NCI-H1694 treated with DMSO at 0.1 percent for 48 hours (cell line): Measurements from ENCODE around the gene CCDC85C.

Experiments
- DNase-seq: peaks from one replicate; lab custom pipeline; 2025; lab: John Stamatoyannopoulos, UW

The CCDC85C gene

DNA sequence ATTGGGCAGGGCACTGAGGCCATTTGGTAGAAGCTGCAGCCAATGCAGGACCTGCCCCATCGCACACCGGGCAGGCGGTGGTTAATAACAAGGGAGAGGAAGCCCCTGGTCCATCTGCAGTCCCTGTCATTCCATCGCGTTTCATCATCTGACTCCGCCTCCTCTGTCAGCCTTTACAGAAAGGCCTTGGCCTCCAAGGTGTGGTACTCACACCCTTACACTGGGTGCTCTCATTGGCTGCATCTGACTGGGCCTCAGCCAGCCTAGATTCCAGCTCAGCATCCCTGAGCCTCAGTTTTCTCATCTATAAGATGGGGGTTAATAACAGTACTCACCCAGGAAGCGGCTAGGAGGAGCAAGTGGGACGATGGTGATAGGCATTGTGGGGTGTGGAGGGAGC is 26.2 kb upstream of the CCDC85C start:
- no peak for DNase-seq

DNA sequence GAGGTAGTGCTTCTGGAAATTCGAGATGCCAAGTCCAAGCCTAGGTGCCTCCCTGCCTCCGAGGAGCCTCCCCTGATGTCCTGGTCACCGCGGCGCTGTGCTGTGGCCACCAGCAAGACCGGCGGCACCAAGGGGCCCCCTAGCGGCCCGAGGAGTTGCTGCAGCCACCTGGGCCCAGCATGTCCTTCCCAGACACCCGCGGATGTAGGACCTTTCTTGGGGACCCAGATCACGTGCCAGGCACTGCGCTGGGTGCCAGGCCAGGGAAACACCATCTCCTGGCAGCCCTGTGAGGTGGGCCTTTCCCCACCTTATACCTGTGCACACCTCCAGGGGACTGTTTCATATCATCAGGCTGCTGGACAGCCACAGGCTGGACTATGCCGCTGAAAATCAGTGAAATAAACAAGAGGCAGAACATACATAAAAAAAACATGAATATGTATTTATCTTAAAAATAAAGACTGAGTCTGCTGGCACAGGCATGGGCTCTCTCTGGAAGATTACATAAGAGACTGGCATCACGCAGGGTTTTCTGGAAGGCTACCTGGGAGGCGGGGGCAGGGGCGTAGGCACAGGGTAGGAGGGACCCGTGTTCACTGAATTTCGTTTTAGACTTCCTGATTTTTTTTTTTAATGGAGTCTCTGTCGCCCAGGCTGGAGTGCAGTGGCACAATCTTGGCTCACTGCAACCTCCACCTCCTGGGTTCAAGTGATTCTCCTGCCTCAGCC is 25.0 kb upstream of the CCDC85C start:
- peak; percentile 74 for DNase-seq

DNA sequence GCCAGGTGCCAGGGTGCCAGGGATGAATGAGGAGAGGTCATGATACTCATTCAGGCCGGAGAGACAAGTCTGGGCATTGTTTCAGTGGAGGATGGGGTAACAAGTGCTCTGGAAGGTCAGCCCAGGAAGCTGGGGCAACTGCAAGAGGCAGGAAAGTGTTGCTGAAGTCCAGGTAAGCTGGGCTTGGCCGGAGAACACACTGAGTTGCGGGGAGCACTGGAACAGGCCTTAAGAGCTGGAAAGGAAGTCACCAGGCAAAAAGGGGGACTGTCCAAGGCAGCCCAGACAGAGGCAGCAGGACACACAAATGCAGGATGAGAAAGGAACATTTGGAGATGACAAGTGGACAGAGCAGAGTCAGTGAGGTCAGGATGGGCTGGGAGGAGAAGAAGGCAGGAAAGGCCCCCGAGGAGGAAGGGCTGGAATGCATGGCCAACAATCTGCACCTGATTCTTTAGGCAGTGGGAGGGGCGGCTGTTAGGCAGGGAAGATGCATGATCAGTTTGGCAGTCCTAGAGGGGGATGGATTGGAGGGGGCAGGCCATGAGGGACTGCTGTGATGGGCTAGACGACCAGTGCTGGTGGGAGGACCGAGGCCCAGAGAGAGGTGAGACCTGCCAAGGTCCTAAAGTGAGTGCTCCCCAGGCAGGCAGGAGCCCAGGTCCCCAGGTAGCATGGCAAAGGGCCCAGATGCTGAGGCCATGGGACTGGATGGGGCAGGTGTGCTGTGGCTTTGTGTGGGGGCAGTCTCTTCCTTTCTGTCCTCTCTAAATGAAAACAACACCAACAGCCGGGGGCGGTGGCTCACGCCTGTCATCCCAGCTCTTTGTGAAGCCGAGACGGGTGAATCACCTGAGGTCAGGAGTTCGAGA is 23.7 kb upstream of the CCDC85C start:
- no peak for DNase-seq

DNA sequence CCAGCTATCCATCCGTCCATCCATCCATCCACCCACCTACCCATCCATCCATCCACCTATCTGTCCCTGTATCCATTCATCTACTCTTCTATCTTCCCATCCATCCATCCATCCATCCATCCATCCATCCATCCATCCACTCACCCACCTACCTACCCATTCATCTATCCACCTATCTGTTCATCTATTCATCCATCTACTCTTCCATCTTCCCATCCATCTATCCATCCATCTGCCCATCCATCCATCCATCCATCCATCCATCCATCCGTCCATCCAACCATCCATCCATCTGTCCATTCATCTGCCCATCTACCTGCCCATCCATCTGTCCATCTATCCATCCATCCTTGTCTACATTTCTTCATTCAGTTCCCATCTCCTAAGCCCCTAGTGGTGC is 23.1 kb upstream of the CCDC85C start:
- no peak for DNase-seq

DNA sequence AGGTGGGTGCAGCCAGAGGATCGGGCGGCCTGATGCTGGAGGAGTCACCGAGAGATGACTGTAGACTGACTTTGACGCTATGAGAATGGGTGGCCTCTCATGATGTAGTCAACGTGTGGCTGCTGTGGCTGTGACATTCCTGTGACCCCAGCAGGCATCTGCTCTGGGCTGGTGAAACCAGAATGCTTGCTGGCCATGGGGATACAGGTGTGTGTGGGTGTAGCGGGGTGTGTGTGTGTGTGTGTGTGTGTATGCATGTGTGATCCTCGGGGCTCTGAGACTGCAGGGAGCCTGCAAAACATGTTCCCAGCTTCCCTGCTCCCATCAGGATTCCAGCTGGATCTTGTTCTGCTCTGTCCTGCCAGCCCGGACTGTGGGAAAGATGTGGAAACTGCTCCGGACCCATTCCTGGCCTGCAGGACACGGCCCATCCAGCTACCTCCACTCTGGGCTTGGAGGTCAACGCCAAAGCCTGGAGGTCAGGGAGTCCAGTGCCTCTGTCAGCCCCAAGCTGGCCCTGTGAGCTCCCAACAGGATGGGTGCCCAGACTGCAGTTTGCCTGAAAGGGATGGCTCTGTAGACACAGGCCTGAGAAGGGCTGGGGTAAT is 22.1 kb upstream of the CCDC85C start:
- DNase-seq, result no peak

DNA sequence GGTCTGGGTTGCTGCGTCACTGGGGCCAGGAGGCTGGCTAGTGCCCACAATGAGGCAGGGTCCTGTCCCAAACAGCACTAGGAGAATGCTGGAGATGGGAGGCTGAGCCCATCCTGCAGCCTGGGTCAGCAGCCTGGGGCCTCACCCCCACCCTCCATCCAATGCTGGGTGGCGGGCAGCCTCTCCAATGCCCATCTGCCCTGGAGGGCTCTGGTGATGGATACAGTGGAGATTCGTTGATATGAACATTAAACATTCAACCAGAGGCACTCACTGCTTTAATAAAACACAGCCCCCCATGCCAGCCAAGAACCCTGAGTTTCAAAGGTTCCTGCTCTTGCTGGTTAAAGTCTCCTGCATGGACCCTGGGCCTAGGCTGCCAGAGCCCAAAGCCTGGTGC is 21.5 kb upstream of the CCDC85C start:
- no peak for DNase-seq

DNA sequence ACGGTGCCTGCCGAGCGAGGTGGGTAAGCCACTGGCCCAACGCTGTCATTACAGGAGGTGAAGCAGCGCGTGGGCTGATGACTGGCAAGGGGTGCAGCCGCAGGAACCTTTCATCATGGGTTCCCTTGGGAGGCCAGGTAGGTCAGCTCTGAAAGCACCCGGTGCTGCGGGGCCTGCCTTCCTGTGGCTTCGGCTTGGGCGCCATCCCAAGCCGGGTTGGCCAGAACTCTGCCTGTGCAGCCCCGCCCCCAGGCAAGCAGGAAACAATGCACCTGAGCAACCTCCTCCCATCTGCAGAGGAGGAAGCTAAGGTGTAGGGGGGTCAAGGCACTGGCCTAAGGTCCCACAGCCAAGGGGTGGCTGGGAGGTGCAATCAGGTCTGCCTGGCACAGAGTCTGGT is 21.0 kb upstream of the CCDC85C start:
- DNase-seq, result no peak

DNA sequence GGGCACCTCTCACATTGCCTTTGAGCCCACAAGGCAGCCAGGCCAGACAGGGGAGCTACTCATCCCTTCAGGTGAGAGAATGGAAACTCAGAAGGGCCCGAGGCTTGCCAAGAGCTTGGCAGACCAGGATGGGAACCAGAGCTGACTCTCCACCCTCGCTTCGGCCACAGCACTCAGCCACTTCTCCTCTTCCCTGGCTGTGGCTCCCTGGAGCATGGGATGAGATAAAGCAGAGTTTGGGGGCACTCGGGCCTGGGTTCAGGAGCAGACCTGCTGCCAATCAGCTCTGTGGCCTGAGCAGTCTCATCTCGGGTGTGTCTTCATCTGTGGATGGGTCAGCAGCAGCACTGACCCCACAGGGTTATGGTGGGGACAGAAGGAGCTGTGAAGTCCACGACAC is 20.0 kb upstream of the CCDC85C start:
- no peak for DNase-seq

DNA sequence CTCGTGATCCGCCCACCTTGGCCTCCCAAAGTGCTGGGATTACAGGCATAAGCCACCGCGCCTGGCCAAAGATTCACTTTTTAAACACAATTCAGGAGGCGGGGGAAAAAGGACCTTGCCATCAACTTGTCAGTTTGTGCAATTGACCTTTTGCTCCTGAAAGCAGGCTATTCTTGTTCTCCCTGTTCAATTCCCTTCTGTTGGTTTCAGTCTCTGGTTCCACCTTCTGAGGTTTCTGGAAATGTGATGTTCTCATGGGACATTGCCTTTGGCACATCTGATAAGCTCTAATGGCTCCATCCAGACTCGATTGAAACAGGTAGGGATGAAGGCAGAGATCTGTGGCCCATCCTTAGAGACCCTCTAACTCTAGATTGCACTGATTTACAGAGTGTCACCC is 17.9 kb upstream of the CCDC85C start:
- no peak for DNase-seq

DNA sequence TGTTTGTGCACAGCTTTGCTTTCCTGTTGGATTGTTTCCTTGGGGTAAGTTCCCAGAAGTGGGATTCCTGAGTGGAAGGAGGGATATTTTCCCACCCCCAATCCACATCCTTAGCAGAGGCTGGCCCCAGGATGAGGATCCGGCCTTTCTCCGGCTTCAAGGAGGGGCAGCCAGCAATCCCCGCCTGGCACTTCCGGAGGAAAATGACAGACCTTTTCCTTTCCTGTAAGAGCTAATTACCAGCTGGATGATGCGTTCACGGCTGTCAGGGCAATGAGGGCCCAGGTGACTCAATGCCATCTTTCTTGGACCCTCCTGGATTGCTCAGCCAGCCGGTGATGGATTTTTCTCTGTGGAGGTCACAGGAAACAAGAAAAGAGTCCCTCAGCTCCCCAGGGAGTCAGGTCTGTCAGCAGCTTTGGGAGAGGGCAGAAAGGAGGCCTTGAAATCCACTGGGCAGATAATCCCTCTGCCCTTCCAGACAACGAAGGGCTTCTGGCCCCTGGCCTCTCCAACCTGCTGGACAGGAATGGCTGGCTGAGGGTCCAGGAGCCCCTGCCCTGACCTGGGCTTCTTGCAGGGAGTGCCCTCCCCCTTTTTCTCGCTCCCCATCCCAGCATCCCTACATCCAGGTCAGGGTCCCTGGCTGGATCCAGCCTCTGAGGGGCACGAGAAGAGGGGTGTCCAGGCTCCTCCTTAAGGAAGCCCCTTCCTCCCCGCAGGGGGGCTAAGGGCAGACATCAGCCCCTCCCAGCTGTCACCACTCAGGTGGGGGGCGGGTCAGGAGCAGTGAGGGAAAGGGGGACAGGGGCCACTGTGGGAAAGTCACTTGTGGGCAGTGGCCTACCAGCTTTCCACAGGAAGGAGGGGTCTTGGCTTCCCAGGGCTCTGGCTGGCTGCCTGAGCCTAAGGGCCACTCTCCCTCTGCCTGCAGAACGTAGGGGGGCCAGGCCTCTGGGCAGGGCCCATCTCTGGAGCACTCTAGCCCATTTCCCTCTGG is 16.1 kb upstream of the CCDC85C start:
- DNase-seq, result no peak

DNA sequence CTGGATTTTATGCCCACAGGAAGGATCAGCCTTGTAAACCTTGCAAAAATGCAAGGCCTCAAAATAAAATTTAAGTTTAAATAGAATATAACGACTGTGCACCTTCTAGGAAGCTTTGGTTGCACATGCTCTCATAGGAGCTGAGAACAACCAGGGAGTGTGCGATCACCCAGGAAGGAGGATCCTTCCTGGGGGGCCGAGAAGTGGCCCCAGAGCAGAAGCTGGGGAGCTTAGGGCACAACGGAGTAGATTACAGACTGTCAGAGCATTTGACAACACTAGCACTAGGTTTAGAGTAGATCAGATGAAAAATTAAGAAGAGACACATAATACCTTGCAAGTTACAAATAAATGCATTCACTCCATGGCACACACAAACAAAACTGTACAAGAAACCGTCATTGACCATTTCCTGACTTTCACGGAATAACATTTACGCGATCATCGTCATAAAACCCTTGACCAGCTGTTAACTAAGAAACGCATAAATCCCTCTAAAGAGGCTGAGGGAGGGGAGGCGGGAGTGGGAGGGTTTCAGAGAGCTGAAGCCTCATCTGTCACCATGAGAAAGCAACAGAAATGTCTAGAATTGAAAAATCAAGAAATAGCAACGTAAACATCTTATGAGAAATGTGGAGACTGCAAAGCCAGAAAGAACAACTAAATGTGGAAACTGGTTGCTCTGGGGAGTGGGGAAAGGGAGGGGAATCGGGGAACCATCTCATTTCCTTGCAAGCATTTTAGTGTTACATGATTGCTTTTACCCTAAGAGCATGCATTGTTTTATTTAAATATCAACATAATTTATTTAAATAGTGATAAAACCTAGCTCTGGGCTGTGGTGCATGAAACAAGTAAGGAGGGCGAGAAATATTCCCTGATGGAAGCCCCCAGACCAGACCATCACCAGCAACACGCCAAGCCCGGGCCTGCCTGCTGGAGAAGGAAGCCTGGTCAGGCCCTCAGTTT is 13.1 kb upstream of the CCDC85C start:
- DNase-seq, result peak; percentile 17

DNA sequence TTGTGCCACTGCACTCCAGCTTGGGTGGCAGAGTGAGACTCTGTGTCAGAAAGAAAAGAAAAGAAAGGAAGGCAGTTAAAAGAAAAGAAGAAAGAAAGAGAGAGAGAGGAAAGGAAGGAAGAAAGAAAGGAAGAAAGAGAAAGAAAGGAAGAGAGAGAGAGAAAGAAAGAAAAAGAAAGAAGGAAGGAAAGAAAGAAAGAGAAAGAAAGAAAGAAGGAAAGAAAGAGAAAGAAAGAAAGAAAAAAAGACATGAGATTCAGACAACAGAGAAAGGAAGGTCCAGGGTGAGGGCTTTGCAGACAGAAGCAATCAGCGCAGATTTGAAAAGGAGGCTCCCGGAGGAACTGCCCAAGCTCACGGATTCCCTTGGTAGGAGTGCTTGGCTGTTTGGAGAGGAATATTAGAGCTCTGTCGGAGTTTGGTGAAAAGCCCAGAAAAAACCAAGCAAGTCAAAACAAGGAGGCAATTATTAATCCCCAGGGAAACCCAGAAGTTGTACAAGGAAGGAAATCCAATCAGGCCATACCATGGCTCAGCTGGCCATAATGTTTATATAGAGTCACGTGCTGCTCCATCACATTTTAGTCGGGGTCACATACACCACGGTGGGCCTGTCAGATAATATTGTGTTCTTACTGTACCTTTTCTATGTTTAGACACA is 11.6 kb upstream of the CCDC85C start:
- DNase-seq, result no peak

DNA sequence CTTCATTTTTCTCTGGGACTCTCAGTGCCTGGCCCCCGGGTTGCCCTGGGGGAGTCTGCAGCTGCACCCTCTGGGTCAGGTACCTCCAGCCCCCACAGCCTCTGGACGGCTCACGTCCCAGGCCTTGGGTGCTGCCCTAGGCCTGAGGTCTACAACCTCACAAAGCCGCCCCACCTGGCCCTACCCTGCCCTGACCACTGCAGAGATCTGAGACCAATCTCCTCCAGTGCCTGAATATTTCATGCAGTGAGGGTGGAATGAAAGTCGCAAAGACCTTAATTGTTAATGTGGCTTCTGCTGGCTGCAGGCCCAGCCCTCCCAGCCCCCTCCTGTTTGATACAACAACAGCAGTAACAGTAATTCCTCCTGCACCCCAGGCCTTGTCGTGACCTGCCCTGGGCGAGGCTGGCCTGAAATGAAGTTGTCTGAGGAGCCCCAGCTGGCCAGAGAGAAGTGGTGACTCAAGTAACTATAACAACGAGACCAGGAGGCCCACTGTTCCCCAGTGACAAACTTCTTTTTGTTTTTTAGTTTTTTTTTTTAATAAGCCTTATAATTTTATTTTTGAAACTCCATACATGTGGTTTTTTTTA is 8.8 kb upstream of the CCDC85C start:
- DNase-seq, result peak; percentile 62

DNA sequence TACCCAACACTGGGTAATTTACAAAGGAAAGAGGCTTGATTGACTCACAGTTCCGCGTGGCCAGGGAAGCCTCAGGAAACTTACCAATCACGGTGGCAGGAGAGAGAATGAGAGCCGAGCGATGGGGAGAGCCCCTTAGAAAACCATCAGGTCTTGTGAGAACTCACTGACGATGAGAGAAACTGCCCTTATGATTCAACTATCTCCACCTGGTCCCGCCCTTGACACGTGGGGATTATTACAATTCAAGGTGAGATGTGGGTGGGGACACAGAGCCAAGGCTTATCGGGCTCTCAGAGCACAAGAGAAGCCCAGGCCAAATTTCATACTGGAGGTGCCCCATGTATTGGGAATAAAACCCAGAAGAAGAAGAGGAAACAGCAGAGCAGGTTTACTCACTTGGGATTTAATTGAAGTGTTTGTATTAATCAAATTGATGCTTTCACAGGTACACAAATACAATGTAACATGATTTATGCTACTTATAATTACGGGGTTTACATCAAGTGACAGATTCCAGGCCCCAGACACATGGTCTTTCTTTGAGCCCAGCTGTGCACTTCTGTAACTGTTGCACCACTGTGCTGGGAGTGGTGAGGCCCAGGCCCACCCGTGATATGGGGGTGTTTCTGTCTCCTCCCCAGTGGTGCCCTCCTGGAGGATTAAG is 8.2 kb upstream of the CCDC85C start:
- peak; percentile 51 for DNase-seq

DNA sequence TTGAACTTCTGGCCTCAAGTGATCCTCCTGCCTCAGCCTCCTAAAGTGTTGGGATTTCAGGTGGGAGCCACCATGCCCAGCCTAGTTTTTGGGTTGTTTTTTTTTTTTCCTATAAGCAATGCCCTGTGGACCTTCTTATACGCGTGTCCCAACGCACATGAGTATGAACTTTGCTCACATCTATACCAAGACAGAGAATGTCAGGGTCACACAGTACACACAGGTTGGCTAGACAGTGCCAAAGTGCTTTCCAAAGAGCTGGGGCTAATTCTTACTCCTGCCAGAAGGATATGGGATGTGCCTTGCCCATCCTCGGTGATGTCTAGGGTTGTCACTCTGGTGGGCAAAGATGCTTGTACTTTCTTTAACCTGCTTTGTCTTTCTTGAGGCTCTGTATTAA is 7.6 kb upstream of the CCDC85C start:
- DNase-seq, result no peak

DNA sequence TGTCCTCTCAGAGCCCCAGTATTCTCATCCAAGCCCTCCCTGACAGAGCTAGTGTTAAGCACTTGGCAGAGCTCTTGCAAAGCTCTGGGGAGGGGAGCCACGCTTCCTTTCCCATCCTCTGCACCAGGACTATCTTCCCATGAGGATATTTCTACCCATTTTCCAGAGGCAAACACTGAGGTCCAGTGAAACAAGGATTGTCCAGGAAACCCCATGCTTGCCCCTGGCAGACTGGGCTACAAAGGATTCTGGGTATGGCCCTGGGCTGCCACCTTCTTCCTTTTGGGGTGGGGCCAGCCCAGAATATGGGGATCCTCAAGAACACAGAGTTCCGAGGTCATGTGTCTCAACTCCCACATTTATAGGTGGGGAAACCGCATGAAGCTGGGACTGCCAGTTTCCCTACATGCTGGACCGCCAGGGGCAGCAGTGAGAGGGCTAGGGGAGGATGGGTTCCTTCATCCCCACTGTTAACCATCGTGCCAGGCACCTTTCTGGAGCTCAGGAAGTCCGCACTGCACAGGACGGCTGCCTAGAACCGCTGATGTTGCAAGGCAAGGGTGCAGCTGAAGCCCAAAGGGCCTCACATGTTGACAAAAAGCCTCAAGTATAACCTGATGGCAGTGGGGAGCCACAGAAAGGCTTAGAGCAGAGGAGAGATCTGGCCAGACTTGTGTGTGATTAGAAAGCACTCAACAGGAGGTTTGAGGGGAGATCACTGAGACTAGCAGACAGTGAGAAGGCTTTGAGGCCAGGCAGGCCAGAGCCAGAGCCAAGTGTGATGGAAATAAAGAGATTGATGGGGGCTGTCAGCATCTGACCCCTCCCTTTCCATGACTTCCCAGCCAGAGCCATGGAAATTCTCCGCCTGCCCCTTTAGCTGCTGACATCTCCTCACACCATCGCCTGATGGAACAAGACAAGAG is 5.5 kb upstream of the CCDC85C start:
- DNase-seq, result peak; percentile 16

DNA sequence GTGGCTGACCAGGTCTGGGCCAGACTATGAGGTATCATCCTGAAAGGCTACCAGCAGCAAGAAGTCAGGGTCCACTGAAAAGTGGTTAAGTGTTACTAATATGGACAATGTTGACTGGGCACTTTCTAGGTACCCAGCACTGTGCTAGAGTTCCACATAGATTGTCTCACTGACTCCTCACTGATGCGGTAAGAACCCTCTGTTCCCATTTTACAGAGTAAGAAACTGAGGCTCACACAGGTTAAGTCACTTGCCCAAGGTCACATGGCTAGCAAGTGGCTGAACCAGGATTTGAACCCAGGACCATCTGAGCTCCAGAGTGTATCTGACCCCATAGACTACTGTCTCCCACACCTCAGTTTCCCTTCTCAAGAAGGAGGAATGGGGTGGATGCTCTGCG is 4.6 kb upstream of the CCDC85C start:
- DNase-seq, result no peak

DNA sequence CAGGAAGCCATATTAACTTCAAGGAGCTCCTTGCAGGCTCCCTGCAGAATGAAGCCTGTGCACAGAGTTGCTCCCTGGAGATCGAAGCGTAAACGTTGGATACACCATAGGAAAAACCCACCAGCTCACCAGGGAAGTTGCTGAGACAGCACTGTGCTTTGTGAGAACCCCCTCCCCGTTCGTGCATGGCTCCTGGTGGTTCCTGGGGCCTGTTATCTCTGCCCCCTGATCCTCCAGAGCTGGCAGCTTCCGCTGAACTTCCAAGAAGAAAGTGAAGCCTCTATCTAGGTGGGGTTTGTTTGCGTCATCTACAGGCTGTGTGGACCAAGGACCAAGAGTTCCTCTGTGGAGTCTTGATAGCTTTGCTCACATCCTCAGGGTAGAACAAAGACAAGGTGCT is 2.4 kb upstream of the CCDC85C start:
- DNase-seq, result no peak
